GM20000 (cell line): Measurements from ENCODE around the gene CNTNAP5.
A peak's percentile ranks its signal among the peaks of the same experiment; 100 is the strongest.

Source experiments
- DNase-seq: peaks from one replicate; pipeline ENCODE4 v3.0.0; 2012; ENCODE audit warnings: low spot score
- TF ChIP-seq, protein P1 (sequence below): IDR thresholded peaks from 2 replicates; pipeline ENCODE4 v1.5.1; 2012; ENCODE audit warnings: mild to moderate bottlenecking, control low read depth; ENCODE audit errors: extremely low read depth, missing control alignments

Gene CNTNAP5

GRCh38 chr2:124797049-124797448 is 772.0 kb downstream of the CNTNAP5 start:
- DNase-seq = no peak
- TF ChIP-seq, protein P1, sequence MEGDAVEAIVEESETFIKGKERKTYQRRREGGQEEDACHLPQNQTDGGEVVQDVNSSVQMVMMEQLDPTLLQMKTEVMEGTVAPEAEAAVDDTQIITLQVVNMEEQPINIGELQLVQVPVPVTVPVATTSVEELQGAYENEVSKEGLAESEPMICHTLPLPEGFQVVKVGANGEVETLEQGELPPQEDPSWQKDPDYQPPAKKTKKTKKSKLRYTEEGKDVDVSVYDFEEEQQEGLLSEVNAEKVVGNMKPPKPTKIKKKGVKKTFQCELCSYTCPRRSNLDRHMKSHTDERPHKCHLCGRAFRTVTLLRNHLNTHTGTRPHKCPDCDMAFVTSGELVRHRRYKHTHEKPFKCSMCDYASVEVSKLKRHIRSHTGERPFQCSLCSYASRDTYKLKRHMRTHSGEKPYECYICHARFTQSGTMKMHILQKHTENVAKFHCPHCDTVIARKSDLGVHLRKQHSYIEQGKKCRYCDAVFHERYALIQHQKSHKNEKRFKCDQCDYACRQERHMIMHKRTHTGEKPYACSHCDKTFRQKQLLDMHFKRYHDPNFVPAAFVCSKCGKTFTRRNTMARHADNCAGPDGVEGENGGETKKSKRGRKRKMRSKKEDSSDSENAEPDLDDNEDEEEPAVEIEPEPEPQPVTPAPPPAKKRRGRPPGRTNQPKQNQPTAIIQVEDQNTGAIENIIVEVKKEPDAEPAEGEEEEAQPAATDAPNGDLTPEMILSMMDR = no peak

DNA sequence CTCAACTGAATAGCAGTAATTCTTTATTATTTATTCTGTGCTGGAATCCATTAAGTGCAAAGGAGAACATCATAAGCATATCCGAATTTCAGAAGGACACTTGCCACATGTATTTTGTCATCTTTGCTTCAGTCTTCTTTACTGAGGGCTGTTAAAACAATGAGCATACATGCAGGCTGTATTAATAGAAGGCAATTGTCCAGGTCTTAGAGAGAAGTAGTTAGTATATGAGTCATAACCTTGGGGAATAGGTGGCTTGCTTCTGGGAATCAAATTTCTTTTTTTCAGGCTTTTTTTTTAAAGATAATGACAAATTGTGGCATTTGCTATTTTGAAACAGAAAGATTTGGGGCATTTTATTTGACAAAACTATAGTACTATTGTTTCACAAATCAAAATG is 773.5 kb downstream of the CNTNAP5 start:
- no peak for DNase-seq
- TF ChIP-seq, protein P1 = no peak

DNA sequence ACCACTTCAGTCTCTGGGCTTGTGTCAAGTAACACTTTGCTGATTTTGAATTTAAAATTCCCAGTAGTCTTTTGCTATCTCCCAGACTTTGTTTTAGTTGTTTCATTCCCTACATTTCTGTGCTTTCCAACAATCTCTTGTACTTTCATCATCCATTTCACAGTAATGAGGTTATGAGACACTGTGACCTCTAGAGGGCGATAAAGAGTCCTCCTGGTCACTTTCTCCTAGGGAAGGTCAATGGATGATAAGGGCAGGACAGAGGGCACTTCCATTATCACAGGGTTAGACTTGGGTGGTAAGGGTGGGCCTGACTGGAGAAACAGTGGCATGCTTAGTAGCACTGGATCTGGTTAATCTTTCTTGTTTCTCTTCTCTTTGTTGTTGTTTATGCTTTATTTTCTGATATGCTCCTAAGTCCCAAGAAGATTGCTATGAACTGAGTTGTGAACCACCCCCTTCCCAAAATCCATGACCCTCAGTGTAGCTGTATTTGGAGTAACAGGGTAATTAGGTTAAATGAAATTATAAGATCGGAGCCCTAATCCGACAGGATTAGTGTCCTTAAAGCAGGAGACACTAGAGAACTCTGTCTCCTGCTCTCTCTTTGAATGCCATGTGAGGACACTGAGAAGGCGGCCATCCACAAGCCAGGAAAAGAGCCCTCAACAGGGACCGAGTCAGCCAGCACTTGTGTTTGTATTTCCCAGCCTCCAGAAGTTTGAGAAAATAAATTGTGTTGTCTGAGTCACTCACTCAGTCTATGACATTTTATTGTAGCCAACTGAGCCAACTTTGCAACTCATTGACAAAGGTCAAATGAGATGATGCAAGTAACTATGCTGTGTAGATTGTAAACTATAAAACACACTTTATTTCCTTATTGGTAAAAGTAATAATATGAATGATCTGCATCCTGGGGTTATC is 779.2 kb downstream of the CNTNAP5 start:
- DNase-seq = peak; percentile 39

GRCh38 chr2:124805060-124805459 is 780.0 kb downstream of the CNTNAP5 start:
- DNase-seq = peak; percentile 24
- TF ChIP-seq, protein P1 = no peak

More for the DNA sequence above, 779.2 kb downstream of the CNTNAP5 start:
- TF ChIP-seq, protein P1 = peak; percentile 50

DNA sequence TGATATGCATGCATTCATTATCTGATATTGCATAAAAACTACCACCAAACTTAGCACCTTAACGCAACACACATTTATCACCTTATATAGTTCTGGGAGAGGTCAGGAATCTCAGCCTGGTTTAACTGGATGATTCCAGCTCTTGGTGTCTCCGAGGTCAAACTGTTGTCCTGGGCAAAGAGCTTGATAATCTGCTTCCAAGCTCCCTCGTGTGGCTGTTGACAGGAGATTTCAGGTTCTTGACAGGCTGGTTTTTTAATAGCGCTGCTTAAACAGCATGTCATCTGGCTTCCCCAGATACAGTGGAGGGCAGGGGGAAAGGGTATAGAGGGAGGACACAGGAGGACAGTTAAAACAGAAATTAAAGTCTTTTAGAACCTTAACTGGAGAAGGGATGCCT is 785.0 kb downstream of the CNTNAP5 start:
- no peak for DNase-seq
- TF ChIP-seq, protein P1 = no peak

DNA sequence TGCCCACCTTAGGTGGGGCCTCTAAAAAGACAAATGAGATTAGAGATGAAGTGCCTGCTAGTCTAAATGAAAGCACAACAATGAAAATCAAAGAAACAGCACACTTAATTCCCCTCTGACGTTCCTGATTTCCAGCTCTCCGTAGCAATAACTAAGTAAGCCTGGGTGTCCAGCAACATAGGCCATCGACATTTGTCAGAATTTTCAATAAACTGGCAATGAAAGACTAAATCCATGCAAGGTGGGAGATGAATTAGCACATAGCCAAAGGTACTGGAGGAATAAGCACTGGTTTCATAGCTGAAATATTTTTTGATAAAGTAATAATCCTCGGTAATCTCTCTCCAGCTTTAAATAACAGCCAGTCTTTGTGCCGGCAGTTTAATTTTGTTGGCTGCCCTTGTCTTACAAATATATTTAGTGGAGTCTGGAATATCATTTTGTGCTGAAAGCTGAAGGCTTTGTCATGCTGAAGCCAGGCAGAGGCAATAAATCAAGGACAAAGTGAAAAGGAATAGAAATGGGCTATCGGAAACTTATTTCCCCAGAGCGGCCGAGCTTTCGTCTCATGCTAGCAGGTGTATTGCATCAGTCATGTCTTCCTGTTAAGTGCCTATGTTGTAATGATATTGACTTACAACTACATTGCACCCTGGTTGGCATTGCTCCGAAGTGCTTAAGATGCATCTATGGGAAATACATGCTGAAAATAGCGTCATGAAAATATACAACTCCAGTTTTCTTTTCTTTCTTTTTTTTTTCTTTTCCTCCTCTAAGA is 790.1 kb downstream of the CNTNAP5 start:
- TF ChIP-seq, protein P1 = no peak
- DNase-seq = no peak

DNA sequence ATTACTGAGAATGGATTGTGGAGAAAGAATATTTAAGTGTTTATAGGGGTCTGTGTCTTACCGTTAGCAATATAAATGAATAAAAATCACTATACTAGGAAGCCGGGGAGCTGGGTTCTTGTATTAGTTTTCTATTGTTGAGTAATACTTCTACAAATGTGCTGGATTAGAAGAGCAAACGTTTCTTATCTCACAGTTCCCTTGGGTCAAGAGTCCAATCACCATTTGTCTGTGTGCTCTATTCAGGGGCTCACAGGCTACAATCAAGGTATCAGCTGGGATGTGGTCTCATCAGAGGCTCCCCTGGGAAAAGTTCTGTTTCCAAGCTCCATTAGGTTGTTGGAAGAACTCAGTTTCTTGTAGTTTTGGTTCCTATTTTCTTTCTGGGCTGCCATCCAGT is 790.9 kb downstream of the CNTNAP5 start:
- TF ChIP-seq, protein P1 = no peak
- DNase-seq = no peak
